HCT116 (cell line): ENCODE data around the gene TAF12. TPM values are rescaled to one million over a fixed set of nuclear protein-coding genes. Genes with fewer than 3 reads are reported as not detected.

Experiments used
- ATAC-seq: fragments of 200-7000 bp; cut with Tn5 transposase; 2 replicates; pipeline ENCODE4 v1.9.1; 2020; ENCODE audit warnings: mild to moderate bottlenecking, moderate library complexity
- BruUV-seq: library from RNA; stranded (reverse); fragments of 400-500 nt; replicated peaks from 2 replicates; lab custom pipeline; 2021; lab: Mats Ljungman, UMichigan
- CTCF ChIA-PET: fragments of 300-600 bp; sonication (Branson Sonifier 250); formaldehyde crosslinking; loops from one replicate; lab custom pipeline; 2021; ENCODE audit warnings: antibody characterized with exemption; lab: Charles Lee
- POLR2A ChIA-PET: fragments of 300-600, 350-600 bp; sonication (Branson Sonifier 250); formaldehyde crosslinking; loops from one replicate; lab custom pipeline; 2021; ENCODE audit warnings: antibody characterized with exemption; lab: Charles Lee
- RAD21 ChIA-PET, 2 experiments: fragments of 300-600 bp; sonication (Branson Sonifier 250); formaldehyde crosslinking; loops; one replicate each; lab custom pipeline; 2023; ENCODE audit warnings: low total read pairs in 2 of 2; ENCODE audit not compliant: uncharacterized antibody in 2 of 2, unreplicated experiment in 2 of 2, low non-redundant PET in 1 of 2; lab: Charles Lee
- DNase-seq: peaks from one replicate; pipeline ENCODE4 v3.0.0-alpha.2; 2010; ENCODE audit warnings: low read depth, low spot score
- H2AFZ ChIP-seq: fragments of 200-600 bp; shearing (Covaris generic), sonication (generic); 2 replicates; pipeline ENCODE4 v1.6.1; 2017; ENCODE audit warnings: low read depth, mixed run types, mixed read lengths, antibody characterized with exemption, low read length; ENCODE audit not compliant: poor library complexity, severe bottlenecking
- H3K27ac ChIP-seq: 2 replicates; pipeline ENCODE4 v1.5.1; 2012; ENCODE audit warnings: low read depth, low read length
- H3K27me3 ChIP-seq: fragments of 200-600 bp; sonication (generic); 2 replicates; pipeline ENCODE4 v1.6.1; 2016; ENCODE audit warnings: mixed run types, low read length, mixed read lengths; ENCODE audit not compliant: insufficient read depth
- H3K36me3 ChIP-seq, 2 experiments: fragments of 200-500 bp in 1 of 2; fragments of 200-600 bp in 1 of 2; sonication (Bioruptor generic) in 1 of 2; sonication (generic) in 1 of 2; 2 replicates each; pipeline versions ENCODE4 v1.5.1 to v1.6.1; 2014 to 2016; ENCODE audit warnings: low read length in 2 of 2, inconsistent platforms in 1 of 2, mixed read lengths in 1 of 2, mixed run types in 1 of 2; ENCODE audit not compliant: insufficient read depth in 2 of 2, control insufficient read depth in 1 of 2
- H3K4me1 ChIP-seq, 2 experiments: fragments of 200-600 bp in 1 of 2; sonication (generic) in 1 of 2; 2 replicates each; pipeline versions ENCODE4 v1.5.1 to v1.6.1; 2012 to 2017; ENCODE audit warnings: low read length in 2 of 2, inconsistent platforms in 1 of 2, mild to moderate bottlenecking in 1 of 2, mixed read lengths in 1 of 2, mixed run types in 1 of 2, moderate library complexity in 1 of 2; ENCODE audit not compliant: insufficient read depth in 2 of 2, control insufficient read depth in 1 of 2
- H3K4me2 ChIP-seq: fragments of 200-600 bp; sonication (generic); 2 replicates; pipeline ENCODE4 v1.6.1; 2017; ENCODE audit warnings: mixed run types, low read length, mixed read lengths
- H3K4me3 ChIP-seq, 2 experiments: fragments of 200-600 bp in 1 of 2; sonication (generic) in 1 of 2; replicated peaks in 1 of 2; 2 replicates each; pipeline ENCODE4 v1.5.1; 2011 to 2016; ENCODE audit warnings: low read length in 2 of 2, control low read depth in 1 of 2, low read depth in 1 of 2, mild to moderate bottlenecking in 1 of 2, mixed read lengths in 1 of 2, mixed run types in 1 of 2
- H3K79me2 ChIP-seq: fragments of 200-600 bp; sonication (generic); 2 replicates; pipeline ENCODE4 v1.6.1; 2017; ENCODE audit warnings: mild to moderate bottlenecking, mixed run types, low read length, moderate library complexity, mixed read lengths; ENCODE audit not compliant: insufficient read depth
- H3K9ac ChIP-seq: fragments of 200-600 bp; sonication (generic); 2 replicates; pipeline ENCODE4 v1.6.1; 2016; ENCODE audit warnings: low read length, mixed read lengths
- H3K9me2 ChIP-seq: fragments of 200-600 bp; sonication (generic), shearing (Covaris generic); 2 replicates; pipeline ENCODE4 v1.6.1; 2017; ENCODE audit warnings: mixed run types, mild to moderate bottlenecking, moderate library complexity; ENCODE audit not compliant: insufficient read depth
- H3K9me3 ChIP-seq, 2 experiments: fragments of 200-500 bp in 1 of 2; fragments of 200-600 bp in 1 of 2; sonication (Bioruptor generic) in 1 of 2; sonication (generic) in 1 of 2; 2 replicates each; pipeline ENCODE4 v1.6.1; 2014 to 2017; ENCODE audit warnings: low read length in 2 of 2, mixed read lengths in 2 of 2, inconsistent platforms in 1 of 2, low read depth in 1 of 2, mild to moderate bottlenecking in 1 of 2, mixed run types in 1 of 2, moderate library complexity in 1 of 2; ENCODE audit not compliant: control insufficient read depth in 1 of 2, insufficient read depth in 1 of 2
- H4K20me1 ChIP-seq: fragments of 200-600 bp; sonication (generic), shearing (Covaris generic); 2 replicates; pipeline ENCODE4 v1.6.1; 2017; ENCODE audit warnings: mixed run types, mild to moderate bottlenecking, moderate library complexity; ENCODE audit not compliant: insufficient read depth
- CBX3 ChIP-seq: IDR thresholded peaks from 2 replicates; pipeline ENCODE4 v1.6.1; 2012; ENCODE audit warnings: low read depth
- CEBPB ChIP-seq: IDR thresholded peaks from 2 replicates; pipeline ENCODE4 v1.6.1; 2012; ENCODE audit warnings: low read depth
- EGR1 ChIP-seq: IDR thresholded peaks from 2 replicates; pipeline ENCODE4 v1.6.1; 2012; ENCODE audit warnings: low read depth
- ELF1 ChIP-seq: IDR thresholded peaks from 2 replicates; pipeline ENCODE4 v1.6.1; 2012; ENCODE audit warnings: low read depth, borderline replicate concordance
- EZH2 ChIP-seq: fragments of 200-600 bp; sonication (generic); IDR thresholded peaks from 2 replicates; pipeline ENCODE4 v1.6.1; 2017; ENCODE audit warnings: antibody characterized with exemption, mixed run types
- EZH2phosphoT487 ChIP-seq: fragments of 200-600 bp; IDR thresholded peaks from 2 replicates; pipeline ENCODE4 v1.6.1; 2018; ENCODE audit warnings: antibody characterized with exemption, borderline replicate concordance
- FOSL1 ChIP-seq: IDR thresholded peaks from 2 replicates; pipeline ENCODE4 v1.6.1; 2012; ENCODE audit warnings: low read depth
- JUND ChIP-seq: IDR thresholded peaks from 2 replicates; pipeline ENCODE4 v1.6.1; 2012
- POLR2A ChIP-seq: IDR thresholded peaks from 2 replicates; pipeline ENCODE4 v1.7.0; 2011; ENCODE audit warnings: borderline replicate concordance; ENCODE audit not compliant: insufficient read depth, insufficient read length; ENCODE audit errors: extremely low read depth
- POLR2AphosphoS5 ChIP-seq: IDR thresholded peaks from 2 replicates; pipeline ENCODE4 v1.6.1; 2011; ENCODE audit warnings: mild to moderate bottlenecking, low read depth, low read length, moderate library complexity
- SIN3A ChIP-seq: IDR thresholded peaks from 2 replicates; pipeline ENCODE4 v1.6.1; 2012; ENCODE audit warnings: low read depth
- SRF ChIP-seq: IDR thresholded peaks from 2 replicates; pipeline ENCODE4 v1.6.1; 2012; ENCODE audit warnings: low read depth
- TCF7L2 ChIP-seq: IDR thresholded peaks from 2 replicates; pipeline ENCODE4 v1.7.0; 2011; ENCODE audit warnings: borderline replicate concordance, inconsistent platforms; ENCODE audit not compliant: insufficient read depth, insufficient read length; ENCODE audit errors: extremely low read depth
- YY1 ChIP-seq: IDR thresholded peaks from 2 replicates; pipeline ENCODE4 v1.6.1; 2011; ENCODE audit warnings: low read length, low read depth, moderate library complexity, mild to moderate bottlenecking; ENCODE audit not compliant: insufficient replicate concordance; ENCODE audit errors: extremely low read depth
- ZFX ChIP-seq: fragments of 450-650 bp; IDR thresholded peaks from 2 replicates; pipeline ENCODE4 v1.6.1; 2017
- ZNF274 ChIP-seq: fragments of 200-500 bp; sonication (Bioruptor generic); IDR thresholded peaks from 2 replicates; pipeline ENCODE4 v1.6.1; 2014; ENCODE audit warnings: mild to moderate bottlenecking, low read depth, low read length, inconsistent platforms
- intact Hi-C: fragments of 100-400 bp; cut with micrococcal nuclease; formaldehyde crosslinking; loops from 2 replicates; pipeline ENCODE4 v1.10.0; 2022
- total RNA-seq: library from RNA; stranded (reverse); gene quantifications from one replicate; pipeline ENCODE4 v1.2.1, GENCODE V29; 2021; ENCODE audit not compliant: unreplicated experiment
- TF ChIP-seq, protein P1 (sequence below), 3 experiments: fragments of 200-600 bp in 1 of 3; sonication (generic) in 1 of 3; IDR thresholded peaks in 2 of 3; conservative IDR thresholded peaks in 1 of 3; 2 replicates each; pipeline ENCODE4 v1.5.1; 2012 to 2017; ENCODE audit warnings: low read depth in 2 of 3, low read length in 2 of 3, antibody characterized with exemption in 1 of 3, borderline replicate concordance in 1 of 3, control low read depth in 1 of 3, mild to moderate bottlenecking in 1 of 3, mixed read lengths in 1 of 3, mixed run types in 1 of 3, moderate library complexity in 1 of 3; ENCODE audit not compliant: insufficient read depth in 1 of 3
- TF ChIP-seq, protein P2 (sequence below): IDR thresholded peaks from 2 replicates; pipeline ENCODE4 v1.6.1; 2012

TAF12 gene
- total RNA-seq, 1 experiment from 2014 or later, result 39.0 TPM

DNA sequence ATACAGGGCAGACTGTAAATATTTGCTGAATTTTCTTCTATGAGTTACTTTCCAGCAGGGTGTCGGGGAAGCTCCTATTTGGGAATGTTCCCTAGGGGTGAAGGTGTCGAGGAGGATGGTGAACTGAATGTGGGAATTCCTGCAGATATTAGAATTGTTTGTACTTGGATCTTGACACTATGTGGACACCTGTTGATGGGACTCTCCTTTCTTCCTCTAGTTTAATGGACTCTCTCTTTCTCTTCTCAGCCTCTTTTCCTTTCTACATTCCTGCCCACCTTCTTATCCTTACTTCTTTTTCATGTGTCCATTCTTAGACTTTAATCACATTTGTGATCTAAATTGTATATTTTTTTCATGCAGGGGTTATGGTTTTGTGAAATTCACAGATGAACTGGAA is 75.9 kb downstream of the TAF12 start (continued):
- TF ChIP-seq, protein P1, sequence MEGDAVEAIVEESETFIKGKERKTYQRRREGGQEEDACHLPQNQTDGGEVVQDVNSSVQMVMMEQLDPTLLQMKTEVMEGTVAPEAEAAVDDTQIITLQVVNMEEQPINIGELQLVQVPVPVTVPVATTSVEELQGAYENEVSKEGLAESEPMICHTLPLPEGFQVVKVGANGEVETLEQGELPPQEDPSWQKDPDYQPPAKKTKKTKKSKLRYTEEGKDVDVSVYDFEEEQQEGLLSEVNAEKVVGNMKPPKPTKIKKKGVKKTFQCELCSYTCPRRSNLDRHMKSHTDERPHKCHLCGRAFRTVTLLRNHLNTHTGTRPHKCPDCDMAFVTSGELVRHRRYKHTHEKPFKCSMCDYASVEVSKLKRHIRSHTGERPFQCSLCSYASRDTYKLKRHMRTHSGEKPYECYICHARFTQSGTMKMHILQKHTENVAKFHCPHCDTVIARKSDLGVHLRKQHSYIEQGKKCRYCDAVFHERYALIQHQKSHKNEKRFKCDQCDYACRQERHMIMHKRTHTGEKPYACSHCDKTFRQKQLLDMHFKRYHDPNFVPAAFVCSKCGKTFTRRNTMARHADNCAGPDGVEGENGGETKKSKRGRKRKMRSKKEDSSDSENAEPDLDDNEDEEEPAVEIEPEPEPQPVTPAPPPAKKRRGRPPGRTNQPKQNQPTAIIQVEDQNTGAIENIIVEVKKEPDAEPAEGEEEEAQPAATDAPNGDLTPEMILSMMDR (IDR thresholded peaks at IDR 0.05 in 2 of 3, conservative IDR thresholded peaks at IDR 0.05 in 1 of 3; ENCODE audit: borderline replicate concordance in 1 of 3, insufficient read depth in 1 of 3, low read depth in 2 of 3, low read length in 2 of 3), result no peak
- TF ChIP-seq YY1, result no peak
- no peak for TF ChIP-seq JUND
- TF ChIP-seq SIN3A, result no peak
- TF ChIP-seq, protein P2, sequence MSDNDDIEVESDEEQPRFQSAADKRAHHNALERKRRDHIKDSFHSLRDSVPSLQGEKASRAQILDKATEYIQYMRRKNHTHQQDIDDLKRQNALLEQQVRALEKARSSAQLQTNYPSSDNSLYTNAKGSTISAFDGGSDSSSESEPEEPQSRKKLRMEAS, result no peak
- no peak for TF ChIP-seq EZH2phosphoT487
- no peak for TF ChIP-seq ELF1
- no peak for TF ChIP-seq ZFX
- no peak for TF ChIP-seq FOSL1
- TF ChIP-seq EGR1, result no peak
- no peak for TF ChIP-seq TCF7L2
- TF ChIP-seq, all 23 proteins: peak for 0

DNA sequence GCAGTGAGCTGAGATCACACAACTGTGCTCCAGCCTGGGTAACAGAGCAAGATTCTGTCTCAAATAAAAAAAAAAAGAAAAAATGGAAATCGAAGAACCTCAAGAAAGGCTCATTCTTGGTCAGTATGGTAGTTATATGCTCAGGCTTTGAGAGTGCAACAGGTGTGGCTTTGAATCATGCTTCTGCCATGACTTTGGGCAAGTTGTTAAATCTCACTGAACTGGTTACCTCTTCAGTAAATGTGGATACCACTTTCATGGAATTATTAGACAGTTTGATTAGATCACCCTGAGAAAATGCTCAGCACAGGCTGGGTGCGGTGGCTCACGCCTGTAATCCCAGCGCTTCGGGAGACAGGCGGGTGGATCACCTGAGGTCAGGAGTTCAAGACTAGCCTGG is 77.1 kb downstream of the TAF12 start:
- no peak for DNase-seq
- no TSS peak for BruUV-seq
- no peak for ATAC-seq
- Histone ChIP-seq H3K27me3 (no peaks in the 10 kb centered on the region), H3K27ac (no peak overlapping the region), H3K79me2 (no peaks in the 10 kb centered on the region), H3K9me3 (no peaks in the 10 kb centered on the region), H4K20me1 (no peaks in the 10 kb centered on the region), H3K9ac (no peak overlapping the region), H3K9me2 (no peaks in the 10 kb centered on the region), H2AFZ (no peak overlapping the region), H3K4me1 (no peaks in the 10 kb centered on the region), H3K36me3 (peaks cover 20 to 45% of the 10 kb centered on the region in 2 experiments), H3K4me2 (no peak overlapping the region), H3K4me3 (no peak overlapping the region)
- intact Hi-C loops, result no loop called here
- ChIA-PET RAD21 (no interaction called here), POLR2A (no interaction called here), CTCF (no interaction called here)
- TF ChIP-seq CEBPB, result no peak
- TF ChIP-seq EZH2phosphoT487, result no peak
- TF ChIP-seq, protein P2, result no peak
- no peak for TF ChIP-seq YY1
- TF ChIP-seq EZH2, result no peak
- TF ChIP-seq ZNF274, result no peak
- TF ChIP-seq CBX3, result no peak
- TF ChIP-seq TCF7L2, result no peak
- TF ChIP-seq, protein P1 (IDR thresholded peaks at IDR 0.05 in 2 of 3, conservative IDR thresholded peaks at IDR 0.05 in 1 of 3; ENCODE audit: borderline replicate concordance in 1 of 3, insufficient read depth in 1 of 3, low read depth in 2 of 3, low read length in 2 of 3), result no peak
- TF ChIP-seq ZFX, result no peak
- TF ChIP-seq POLR2AphosphoS5, result no peak
- no peak for TF ChIP-seq SRF
- no peak for TF ChIP-seq POLR2A
- TF ChIP-seq ELF1, result no peak
